ENCODE data around the gene SCEL. TPM values are rescaled to one million over a fixed set of nuclear protein-coding genes. Genes with fewer than 3 reads are reported as not detected.

Gene SCEL
- total and polyA plus RNA-seq, 2 of the 8 experiments (the other 6 are each of a cell fraction or from before 2014, with no cell fraction given): not detected

- no peaks in the 10 kb centered on the region for H4K20me1 ChIP-seq (replicated peaks in 1 of 2; ENCODE audit: control insufficient read depth in 1 of 2, insufficient read depth in 2 of 2, low read length in 2 of 2)
- no peaks in the 10 kb centered on the region for H3K36me3 ChIP-seq (ENCODE audit: control insufficient read depth in 2 of 4, insufficient read depth in 4 of 4, low read length in 3 of 4)
- no peak overlapping the region for H2BK5ac ChIP-seq (ENCODE audit: low read depth, low read length)
- peak overlapping the region; percentile 87; the same call in 1 of the 2 replicates for H2AFZ ChIP-seq (ENCODE audit: low read length)
- no peak overlapping the region for H3K56ac ChIP-seq (replicated peaks; ENCODE audit: insufficient read length, low read depth, low read length)
- H3K79me2 ChIP-seq (ENCODE audit: control insufficient read depth in 1 of 2, insufficient read depth in 2 of 2, low read length in 2 of 2): no peaks in the 10 kb centered on the region
- no peaks in the 10 kb centered on the region for H3K23me2 ChIP-seq (ENCODE audit: low read depth, low read length)
- H3K79me1 ChIP-seq (ENCODE audit: low read depth, low read length): no peaks in the 10 kb centered on the region
- H2BK20ac ChIP-seq (ENCODE audit: low read length): no peak overlapping the region
- H4K8ac ChIP-seq (ENCODE audit: extremely low read depth, insufficient read depth, low read length): no peak overlapping the region
- no peak overlapping the region for H2BK120ac ChIP-seq (replicated peaks; ENCODE audit: low read depth, low read length)
- H3K4me2 ChIP-seq (ENCODE audit: insufficient read depth in 1 of 2, low read depth in 2 of 2, low read length in 2 of 2): no peak overlapping the region
- peak overlapping the region; percentile 68; the same call in 1 of the 2 replicates for H2BK12ac ChIP-seq (ENCODE audit: low read depth, low read length)
- ChIA-PET POLR2A (ENCODE audit: partially characterized antibody) (no interaction called here), CTCF (ENCODE audit: partially characterized antibody) (interaction anchor here (0.6 to 0.7 kb wide), 2 partner anchors 86 to 307 kb away, joined by 3 read pairs; no protein-coding TSS in a partner anchor)
- H3K27me3 ChIP-seq (replicated peaks in 1 of 4; ENCODE audit: control insufficient read depth in 3 of 4, extremely low read depth in 1 of 4, insufficient read depth in 3 of 4, low read length in 3 of 4): no peaks in the 10 kb centered on the region
- H2BK15ac ChIP-seq (ENCODE audit: low read length): no peak overlapping the region
- 75% methylated on average over 5 of the region's 5 CpGs; no CpG with 5 or more reads in 1 of the 2 experiments for WGBS, 2 experiments (ENCODE audit: extremely low coverage in 1 of 2, insufficient coverage in 1 of 2, insufficient read length in 1 of 2, insufficient replicate concordance in 2 of 2, low coverage in 1 of 2, low lambda C conversion rate in 2 of 2, missing lambda C conversion rate in 1 of 2)
- FAIRE-seq (no peak), DNase-seq (ENCODE audit: low read depth in 1 of 2, low spot score in 2 of 2) (no peak)
- H3K14ac ChIP-seq (ENCODE audit: insufficient read length): no peak overlapping the region
- no peak overlapping the region for H3K27ac ChIP-seq (ENCODE audit: low read depth, low read length)
- H3K9me3 ChIP-seq (ENCODE audit: insufficient read depth in 2 of 2, low read depth in 1 of 2, low read length in 1 of 2): no peaks in the 10 kb centered on the region
- H3K9ac ChIP-seq (replicated peaks in 1 of 4; ENCODE audit: extremely low read depth in 1 of 4, low read depth in 3 of 4, low read length in 3 of 4): no peak overlapping the region
- no peak overlapping the region for H3K18ac ChIP-seq (ENCODE audit: extremely low read depth, low read length)
- H4K91ac ChIP-seq (replicated peaks; ENCODE audit: insufficient read length, low read length): no peak overlapping the region
- H2AK5ac ChIP-seq (ENCODE audit: low read depth, low read length): no peak overlapping the region
- H3K4me1 ChIP-seq (replicated peaks in 1 of 4; ENCODE audit: control insufficient read depth in 3 of 4, insufficient read depth in 4 of 4, low read length in 3 of 4): peaks cover 0 to 2% (median 0%) of the 10 kb centered on the region in 4 experiments; a peak in 2 of 7 replicates
- no peak overlapping the region for H4K5ac ChIP-seq (ENCODE audit: insufficient read length, low read depth, low read length)
- no peak overlapping the region for H3K23ac ChIP-seq (ENCODE audit: insufficient read length)
- no peak overlapping the region for H3K4ac ChIP-seq (replicated peaks; ENCODE audit: insufficient read length, low read depth, low read length)
- H3K4me3 ChIP-seq (ENCODE audit: extremely low read depth in 1 of 4, insufficient read depth in 2 of 4, low read depth in 3 of 4, low read length in 4 of 4): no peak overlapping the region
- TF ChIP-seq CHD1 (IDR thresholded peaks at IDR 0.05; ENCODE audit: low read depth, low read length) (no peak), EGR1 (IDR thresholded peaks at IDR 0.05; ENCODE audit: borderline replicate concordance, low read depth, low read length) (no peak)
Observed at GRCh38 chr13:77678691-77679235, 143.3 kb downstream of the SCEL start.
